DMS 273 (cell line): Measurements from ENCODE around the gene OS9.
A peak's percentile ranks its signal among the peaks of the same experiment; 100 is the strongest.

Source experiments
- DNase-seq: peaks from one replicate; lab custom pipeline; 2025; ENCODE audit not compliant: unreplicated experiment; lab: John Stamatoyannopoulos, UW

Gene OS9

GRCh38 chr12:57735952-57736740, 42.2 kb downstream of the OS9 start:
- peak; percentile 84 for DNase-seq

GRCh38 chr12:57736741-57737466, 43.0 kb downstream of the OS9 start:
- peak; percentile 54 for DNase-seq

DNA sequence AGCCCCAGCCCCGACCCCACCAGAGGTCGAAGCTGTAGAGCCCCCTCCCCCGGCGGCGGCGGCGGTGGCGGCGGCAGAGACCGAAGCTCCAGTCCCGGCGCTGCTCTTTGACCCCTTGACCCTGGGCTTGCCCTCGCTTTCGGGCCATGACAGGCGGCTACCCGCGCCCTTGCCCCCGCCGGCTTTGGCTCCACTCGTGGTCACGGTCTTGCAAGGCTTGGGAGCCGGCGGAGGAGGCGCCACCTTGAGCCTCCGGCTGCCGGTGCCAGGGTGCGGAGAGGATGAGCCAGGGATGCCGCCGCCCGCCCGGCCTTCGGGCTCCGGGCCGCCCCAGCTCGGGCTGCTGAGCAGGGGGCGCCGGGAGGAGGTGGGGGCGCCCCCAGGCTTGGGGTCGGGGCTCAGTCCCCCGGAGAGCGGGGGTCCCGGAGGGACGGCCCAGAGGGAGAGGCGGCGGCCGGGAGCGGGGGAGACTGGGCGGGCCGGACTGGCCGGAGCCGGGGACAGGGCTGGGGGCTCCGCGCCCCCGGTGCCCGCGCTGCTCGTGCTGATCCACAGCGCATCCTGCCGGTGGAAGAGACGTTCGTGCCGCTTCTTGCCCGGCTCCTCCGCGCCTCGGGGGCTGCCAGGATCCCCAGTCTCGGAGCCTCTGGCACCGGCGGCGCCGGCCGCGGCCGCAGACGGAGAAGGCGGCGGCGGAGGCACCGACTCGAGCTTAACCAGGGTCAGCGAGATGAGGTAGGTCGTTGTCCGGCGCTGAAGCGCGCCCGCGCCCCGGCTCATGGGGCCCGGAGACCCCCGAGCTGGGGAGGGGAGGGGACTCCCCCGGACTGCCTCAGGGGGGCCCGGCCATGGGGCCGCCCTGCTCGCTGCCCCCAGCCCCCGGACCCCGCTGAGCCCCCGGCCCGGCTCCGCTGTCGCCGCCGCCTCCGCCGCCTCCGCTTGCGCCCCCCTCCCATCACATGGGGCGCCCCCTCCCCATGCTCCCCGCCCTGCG, 43.8 kb downstream of the OS9 start:
- peak; percentile 66 for DNase-seq

- peak; percentile 77 for DNase-seq
These were observed 44.8 kb downstream of the OS9 start, which contains the start of gene AGAP2 for GRCh38 chr12:57738661-57739237. TSS of gene AGAP2 (minus strand) at chr12:57738742. CDS start at chr12:57738246, 496 bp downstream.

DNA sequence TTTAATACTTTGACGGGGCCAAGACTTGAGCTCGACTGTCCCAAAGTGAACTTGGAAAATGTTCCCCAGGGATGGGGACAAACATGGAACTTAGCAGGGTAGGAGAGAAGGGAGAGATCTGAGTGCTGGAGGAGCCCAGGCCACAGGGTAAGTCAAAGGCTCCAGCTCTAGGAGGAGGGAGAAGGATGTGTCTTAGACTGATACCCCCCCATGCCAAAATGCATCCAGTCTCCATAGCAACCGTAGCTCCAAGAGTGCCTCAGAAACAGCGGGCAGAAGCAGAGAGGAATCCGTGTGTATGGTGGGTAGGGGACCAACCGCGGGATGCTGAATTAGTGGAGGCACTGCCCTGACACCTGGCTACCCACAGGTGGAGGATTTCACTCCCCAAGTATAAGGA, 45.5 kb downstream of the OS9 start:
- peak; percentile 61 for DNase-seq

GRCh38 chr12:57739914-57740538, 46.1 kb downstream of the OS9 start:
- no peak for DNase-seq

DNA sequence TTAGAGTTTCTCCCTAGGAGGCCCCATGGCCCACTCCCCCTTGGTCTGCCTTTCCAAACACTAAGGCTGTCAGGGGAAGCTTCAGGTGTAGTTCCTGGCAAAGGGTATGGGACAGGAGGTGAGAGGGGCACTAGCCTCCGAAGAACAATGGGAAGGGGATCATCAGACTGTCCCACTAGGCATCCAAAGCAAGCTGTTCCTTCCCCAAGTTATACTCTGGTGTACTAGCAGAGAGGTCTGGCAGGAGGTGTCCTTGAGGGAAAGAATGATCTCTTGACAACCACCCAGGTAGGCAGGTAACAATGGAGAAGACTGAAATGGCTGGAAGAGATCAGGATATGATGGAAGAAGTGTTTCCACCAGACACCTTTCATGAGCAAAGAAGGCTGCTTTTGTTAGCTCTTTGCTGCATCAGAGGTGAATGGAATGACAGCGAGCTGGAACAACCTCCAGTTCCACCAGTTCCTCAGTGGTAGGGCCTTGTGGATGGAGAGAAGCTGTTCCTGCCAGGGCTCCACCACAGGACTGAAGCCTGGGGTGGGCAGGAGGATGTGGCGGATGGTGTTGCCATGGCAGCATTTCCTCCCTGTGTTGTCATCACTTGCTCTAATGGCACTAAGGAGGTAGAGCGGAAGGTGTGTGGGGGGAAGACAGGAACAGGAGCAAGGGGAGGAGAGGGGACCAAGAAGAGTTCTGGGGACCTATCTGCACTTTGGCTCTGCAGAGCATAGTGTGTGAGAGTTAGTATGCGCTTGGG, 46.9 kb downstream of the OS9 start:
- DNase-seq: no peak

- DNase-seq: no peak
These were observed 47.5 kb downstream of the OS9 start for GRCh38 chr12:57741413-57741789.

GRCh38 chr12:57741844-57742738, 48.2 kb downstream of the OS9 start:
- DNase-seq: no peak

- no peak for DNase-seq
These were observed 49.8 kb downstream of the OS9 start for GRCh38 chr12:57743769-57744168.

DNA sequence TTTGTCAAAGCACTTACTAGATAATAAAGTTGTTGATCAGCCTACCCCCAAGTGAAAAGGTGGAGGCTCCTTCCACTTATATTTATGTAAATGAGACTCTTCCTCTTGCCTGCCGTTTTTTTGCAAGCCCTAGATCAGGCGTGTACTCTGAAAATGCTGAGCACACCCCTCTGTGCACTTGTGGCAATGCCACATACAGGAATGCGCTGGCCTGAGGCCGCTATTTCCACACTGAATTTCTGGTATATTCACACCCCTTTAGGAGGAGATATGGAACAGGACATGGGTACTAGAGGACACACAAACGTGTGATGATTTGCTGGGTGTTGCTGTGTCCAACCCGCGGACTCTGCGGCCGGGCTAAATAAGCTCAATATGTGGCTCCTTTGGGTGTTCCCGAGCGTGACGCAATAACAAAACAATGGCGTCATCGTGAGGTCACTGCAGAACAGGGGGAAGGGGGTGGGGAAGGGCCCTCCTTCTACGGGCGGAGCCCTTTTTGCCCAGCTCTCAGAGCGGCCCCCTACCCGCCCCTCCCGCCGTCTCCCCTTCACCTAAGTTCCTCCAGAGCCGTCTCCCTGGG, 50.4 kb downstream of the OS9 start:
- DNase-seq: peak; percentile 92

DNA sequence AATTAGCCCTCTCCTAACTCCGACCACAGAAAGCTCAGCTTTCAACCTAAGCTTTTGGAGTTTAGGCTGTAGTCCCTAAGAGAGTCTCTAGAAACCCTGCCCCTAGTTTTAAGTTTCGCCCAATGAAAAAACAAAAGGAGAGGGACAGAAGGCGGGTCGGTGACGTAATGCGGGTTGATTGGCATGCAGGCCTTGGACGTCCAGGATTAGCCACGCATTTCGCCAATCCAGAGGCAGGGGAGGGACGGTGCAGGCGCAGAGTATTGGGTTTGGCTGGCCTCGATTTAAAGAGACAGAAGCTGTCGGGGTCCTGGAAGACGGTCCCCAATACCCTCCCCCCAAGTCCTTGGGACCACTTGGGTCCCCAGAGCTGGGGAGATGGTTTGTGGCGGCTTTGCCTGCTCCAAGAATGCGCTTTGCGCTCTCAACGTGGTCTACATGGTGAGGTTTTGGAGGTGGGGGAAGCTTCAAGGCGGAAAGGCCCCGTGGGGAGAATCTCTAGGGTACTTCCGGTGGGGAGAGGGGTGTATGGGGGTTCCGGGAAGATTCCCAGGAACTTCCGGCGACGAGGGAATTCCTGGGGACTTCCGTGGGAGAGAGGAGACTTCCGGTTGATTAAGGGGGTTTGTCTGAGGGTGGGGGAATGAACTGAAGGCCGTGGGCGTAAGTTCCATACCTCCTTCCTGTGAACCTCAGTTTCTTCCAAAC, 51.0 kb downstream of the OS9 start, which contains the start of gene TSPAN31:
Gene TSPAN31, plus strand, starts transcription at position 263 of the 708 bp plus-strand sequence. Its CDS starts 116 bp downstream, at position 379.
- peak; percentile 97 for DNase-seq

- no peak for DNase-seq
These were observed 51.6 kb downstream of the OS9 start for GRCh38 chr12:57745485-57745881.

GRCh38 chr12:57746025-57746424, 52.1 kb downstream of the OS9 start:
- no peak for DNase-seq

DNA sequence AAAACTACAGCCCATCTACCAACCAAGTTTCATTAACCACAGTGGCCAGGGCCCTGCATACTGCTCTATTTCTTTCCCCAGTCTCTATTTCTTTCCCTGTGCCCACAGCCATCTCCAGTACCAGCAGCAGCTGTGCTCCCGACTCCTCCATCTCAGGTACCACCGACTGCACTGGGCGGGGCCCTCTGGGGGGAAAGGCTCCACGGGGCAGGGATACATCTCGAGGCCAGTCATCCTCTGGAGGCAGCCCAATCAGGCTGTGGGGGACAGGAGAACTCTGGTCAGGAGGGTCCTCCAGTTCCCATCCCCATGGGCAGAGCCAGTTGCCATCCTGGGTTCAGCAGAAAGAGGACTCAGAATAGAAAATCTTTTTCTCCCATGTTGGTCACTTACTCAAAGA, 55.1 kb downstream of the OS9 start:
- no peak for DNase-seq

DNA sequence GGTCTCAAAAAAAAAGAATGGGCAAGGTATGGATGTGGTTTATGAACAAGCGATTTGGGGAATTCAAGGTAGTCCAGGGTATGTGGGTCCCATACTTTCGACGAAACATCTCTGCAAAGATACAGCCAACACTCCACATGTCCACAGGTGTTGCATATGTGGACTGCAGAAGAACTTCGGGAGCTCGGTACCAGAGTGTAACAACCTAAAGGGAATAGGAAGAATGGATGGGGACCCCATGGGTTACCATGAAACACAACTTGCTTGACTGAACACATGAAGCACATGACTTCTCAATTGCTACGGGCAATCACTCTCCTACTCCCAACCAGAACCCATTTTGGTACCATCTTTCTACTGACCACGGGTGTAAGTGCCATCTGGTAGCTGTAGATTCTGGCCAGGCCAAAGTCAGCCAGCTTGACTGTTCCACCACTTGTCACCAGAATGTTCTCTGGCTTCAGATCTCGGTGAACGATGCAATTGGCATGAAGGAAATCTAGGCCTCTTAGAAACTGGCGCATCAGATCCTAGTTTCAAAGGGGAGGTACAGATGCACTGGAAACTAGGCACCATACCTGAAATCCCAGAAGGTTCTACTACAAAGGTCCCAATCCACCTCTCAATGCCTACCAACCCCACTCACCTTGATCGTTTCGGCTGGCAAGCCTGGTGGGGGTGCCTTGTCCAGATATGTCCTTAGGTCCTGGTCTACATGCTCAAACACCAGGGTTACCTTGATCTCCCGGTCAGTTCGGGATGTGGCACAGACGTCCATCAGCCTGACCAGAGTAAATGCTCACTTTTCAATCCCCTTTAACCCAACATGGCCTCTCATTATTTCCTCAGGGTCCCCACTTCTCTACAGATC, 56.9 kb downstream of the OS9 start:
- no peak for DNase-seq

GRCh38 chr12:57751432-57751787, 57.5 kb downstream of the OS9 start:
- DNase-seq: no peak
